A549 (cell line): ENCODE data around the gene VDR.

ENCODE experiments used
- CBX2 ChIP-seq: fragments of 200-600 bp; sonication (generic); IDR thresholded peaks from 2 replicates; pipeline ENCODE4 v1.6.1; 2016; ENCODE audit warnings: low read depth, mild to moderate bottlenecking, borderline replicate concordance
- CHD2 ChIP-seq: fragments of 150-350 bp; IDR thresholded peaks from 2 replicates; pipeline ENCODE4 v1.6.1; 2014; ENCODE audit warnings: low read length; ENCODE audit not compliant: partially characterized antibody
- EP300 ChIP-seq, 2 experiments: fragments of >200 bp; sonication (Bioruptor Twin); formaldehyde crosslinking; IDR thresholded peaks; 2 replicates in 1 of 2; 3 replicates in 1 of 2; pipeline ENCODE4 v1.6.1; 2016 to 2017
- MAFK ChIP-seq: fragments of 450-650 bp; IDR thresholded peaks from 2 replicates; pipeline ENCODE4 v1.6.1; 2014; ENCODE audit not compliant: partially characterized antibody
- POLR2A ChIP-seq: IDR thresholded peaks from 2 replicates; pipeline ENCODE4 v1.6.1; 2012; ENCODE audit warnings: mild to moderate bottlenecking, low read length
- RARB ChIP-seq: fragments of 250-450 bp; sonication (Bioruptor Pico); IDR thresholded peaks from 2 replicates; pipeline ENCODE4 v1.8.0; 2021; ENCODE audit warnings: mild to moderate bottlenecking, moderate library complexity
- RCOR1 ChIP-seq: fragments of 150-350 bp; IDR thresholded peaks from 2 replicates; pipeline ENCODE4 v1.6.1; 2014; ENCODE audit warnings: antibody characterized with exemption, low read length, low read depth
- SMC3 ChIP-seq: fragments of >200 bp; sonication (Bioruptor Twin); formaldehyde crosslinking; IDR thresholded peaks from 3 replicates; pipeline ENCODE4 v1.6.1; 2018; ENCODE audit warnings: inconsistent platforms
- TF ChIP-seq, protein P1 (sequence below): fragments of 200-600 bp; sonication (generic); IDR thresholded peaks from 2 replicates; pipeline ENCODE4 v1.6.1; 2016; ENCODE audit warnings: antibody characterized with exemption, mild to moderate bottlenecking, moderate library complexity
- TF ChIP-seq, protein P2 (sequence below): IDR thresholded peaks from 2 replicates; pipeline ENCODE4 v1.6.1; 2012
- TF ChIP-seq, protein P3 (sequence below): fragments of >200 bp; sonication (Bioruptor Twin); formaldehyde crosslinking; IDR thresholded peaks from 3 replicates; pipeline ENCODE4 v1.5.1; 2016

DNA sequence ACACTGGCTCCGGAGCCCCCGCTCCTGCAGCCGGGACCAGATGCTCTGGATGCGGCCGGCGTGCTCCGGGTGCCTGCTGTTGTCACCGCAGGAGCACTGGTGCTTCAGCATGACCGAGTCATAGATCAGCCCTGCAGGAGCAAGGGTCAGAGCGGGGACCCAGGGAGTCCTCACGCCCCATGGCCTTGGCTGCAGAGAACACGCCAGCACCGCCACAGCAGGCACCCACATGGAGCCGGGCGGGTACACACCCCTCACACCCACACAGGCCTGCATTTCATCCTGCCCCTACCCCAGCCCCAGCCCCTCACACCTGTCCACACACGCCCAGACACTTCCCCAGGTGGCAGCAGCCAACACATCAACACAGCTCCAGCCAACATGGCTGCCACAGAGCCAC is 112.9 kb downstream of the VDR start:
- TF ChIP-seq, protein P1, sequence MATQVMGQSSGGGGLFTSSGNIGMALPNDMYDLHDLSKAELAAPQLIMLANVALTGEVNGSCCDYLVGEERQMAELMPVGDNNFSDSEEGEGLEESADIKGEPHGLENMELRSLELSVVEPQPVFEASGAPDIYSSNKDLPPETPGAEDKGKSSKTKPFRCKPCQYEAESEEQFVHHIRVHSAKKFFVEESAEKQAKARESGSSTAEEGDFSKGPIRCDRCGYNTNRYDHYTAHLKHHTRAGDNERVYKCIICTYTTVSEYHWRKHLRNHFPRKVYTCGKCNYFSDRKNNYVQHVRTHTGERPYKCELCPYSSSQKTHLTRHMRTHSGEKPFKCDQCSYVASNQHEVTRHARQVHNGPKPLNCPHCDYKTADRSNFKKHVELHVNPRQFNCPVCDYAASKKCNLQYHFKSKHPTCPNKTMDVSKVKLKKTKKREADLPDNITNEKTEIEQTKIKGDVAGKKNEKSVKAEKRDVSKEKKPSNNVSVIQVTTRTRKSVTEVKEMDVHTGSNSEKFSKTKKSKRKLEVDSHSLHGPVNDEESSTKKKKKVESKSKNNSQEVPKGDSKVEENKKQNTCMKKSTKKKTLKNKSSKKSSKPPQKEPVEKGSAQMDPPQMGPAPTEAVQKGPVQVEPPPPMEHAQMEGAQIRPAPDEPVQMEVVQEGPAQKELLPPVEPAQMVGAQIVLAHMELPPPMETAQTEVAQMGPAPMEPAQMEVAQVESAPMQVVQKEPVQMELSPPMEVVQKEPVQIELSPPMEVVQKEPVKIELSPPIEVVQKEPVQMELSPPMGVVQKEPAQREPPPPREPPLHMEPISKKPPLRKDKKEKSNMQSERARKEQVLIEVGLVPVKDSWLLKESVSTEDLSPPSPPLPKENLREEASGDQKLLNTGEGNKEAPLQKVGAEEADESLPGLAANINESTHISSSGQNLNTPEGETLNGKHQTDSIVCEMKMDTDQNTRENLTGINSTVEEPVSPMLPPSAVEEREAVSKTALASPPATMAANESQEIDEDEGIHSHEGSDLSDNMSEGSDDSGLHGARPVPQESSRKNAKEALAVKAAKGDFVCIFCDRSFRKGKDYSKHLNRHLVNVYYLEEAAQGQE: no peak
- TF ChIP-seq, protein P2, sequence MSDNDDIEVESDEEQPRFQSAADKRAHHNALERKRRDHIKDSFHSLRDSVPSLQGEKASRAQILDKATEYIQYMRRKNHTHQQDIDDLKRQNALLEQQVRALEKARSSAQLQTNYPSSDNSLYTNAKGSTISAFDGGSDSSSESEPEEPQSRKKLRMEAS: no peak
- TF ChIP-seq, protein P3, sequence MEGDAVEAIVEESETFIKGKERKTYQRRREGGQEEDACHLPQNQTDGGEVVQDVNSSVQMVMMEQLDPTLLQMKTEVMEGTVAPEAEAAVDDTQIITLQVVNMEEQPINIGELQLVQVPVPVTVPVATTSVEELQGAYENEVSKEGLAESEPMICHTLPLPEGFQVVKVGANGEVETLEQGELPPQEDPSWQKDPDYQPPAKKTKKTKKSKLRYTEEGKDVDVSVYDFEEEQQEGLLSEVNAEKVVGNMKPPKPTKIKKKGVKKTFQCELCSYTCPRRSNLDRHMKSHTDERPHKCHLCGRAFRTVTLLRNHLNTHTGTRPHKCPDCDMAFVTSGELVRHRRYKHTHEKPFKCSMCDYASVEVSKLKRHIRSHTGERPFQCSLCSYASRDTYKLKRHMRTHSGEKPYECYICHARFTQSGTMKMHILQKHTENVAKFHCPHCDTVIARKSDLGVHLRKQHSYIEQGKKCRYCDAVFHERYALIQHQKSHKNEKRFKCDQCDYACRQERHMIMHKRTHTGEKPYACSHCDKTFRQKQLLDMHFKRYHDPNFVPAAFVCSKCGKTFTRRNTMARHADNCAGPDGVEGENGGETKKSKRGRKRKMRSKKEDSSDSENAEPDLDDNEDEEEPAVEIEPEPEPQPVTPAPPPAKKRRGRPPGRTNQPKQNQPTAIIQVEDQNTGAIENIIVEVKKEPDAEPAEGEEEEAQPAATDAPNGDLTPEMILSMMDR: no peak
- TF ChIP-seq EP300 (IDR thresholded peaks at IDR 0.05): no peak
- no peak for TF ChIP-seq CBX2
- TF ChIP-seq MAFK: no peak
- TF ChIP-seq RCOR1: no peak
- TF ChIP-seq POLR2A: no peak
- TF ChIP-seq SMC3: no peak
- no peak for TF ChIP-seq RARB
- no peak for TF ChIP-seq CHD2
